GM06990 (cell line): Measurements from ENCODE around the gene TMEM121.

Experiments
- DNase-seq: peaks from one replicate; pipeline ENCODE4 v3.0.0-alpha.2; 2011; ENCODE audit not compliant: insufficient read length; ENCODE audit errors: extremely low read depth
- H3K27me3 ChIP-seq: replicated peaks from 2 replicates; pipeline ENCODE4 v1.6.0; 2011; ENCODE audit warnings: low read length; ENCODE audit not compliant: control insufficient read depth, insufficient read depth
- H3K36me3 ChIP-seq: 2 replicates; pipeline ENCODE4 v1.5.1; 2011; ENCODE audit warnings: low read length; ENCODE audit not compliant: control insufficient read depth, insufficient read depth
- H3K4me3 ChIP-seq: replicated peaks from 2 replicates; pipeline ENCODE4 v1.5.1; 2011; ENCODE audit warnings: low read depth, mild to moderate bottlenecking, control low read depth, low read length
- TF ChIP-seq, protein P1 (sequence below): IDR thresholded peaks from 2 replicates; pipeline ENCODE4 v1.5.1; 2011; ENCODE audit warnings: low read length, control low read depth, mild to moderate bottlenecking, inconsistent platforms; ENCODE audit not compliant: insufficient read depth, poor library complexity, severe bottlenecking

TMEM121 gene

DNA sequence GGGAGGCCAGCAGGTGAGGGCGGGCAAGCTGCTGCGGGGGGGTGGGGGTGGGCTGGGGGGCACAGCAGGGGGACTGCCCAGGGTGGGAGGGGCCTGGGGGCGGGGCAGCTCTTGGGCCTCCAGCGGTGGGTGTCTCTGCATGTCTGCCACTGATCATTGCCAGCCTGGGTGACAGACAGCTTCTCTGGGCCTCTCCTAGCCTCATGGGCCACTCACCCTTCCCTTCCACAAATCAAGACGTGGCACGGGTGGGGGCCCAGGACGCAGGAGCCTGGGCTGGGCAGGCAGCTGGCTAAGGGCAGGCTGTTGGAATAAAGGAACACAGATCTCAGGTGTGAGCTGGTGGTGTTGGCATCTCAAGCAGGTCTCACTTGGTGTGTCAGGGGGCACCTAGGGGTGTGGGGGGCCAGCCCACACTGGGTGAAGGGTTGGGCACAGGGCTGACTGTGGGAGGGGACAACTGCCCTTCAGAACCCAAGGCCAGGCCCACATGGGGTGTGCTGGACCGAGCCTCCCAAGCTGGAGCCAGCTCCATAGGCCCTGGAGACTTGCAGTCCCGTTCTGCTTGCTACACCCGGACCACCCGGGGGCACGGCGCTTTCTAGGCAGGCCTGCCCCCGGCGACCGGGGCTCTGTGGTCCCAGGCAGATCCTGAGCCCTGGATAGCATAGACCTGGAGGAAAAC is 32.3 kb upstream of the TMEM121 start:
- peak; percentile 5 for DNase-seq
- no peak overlapping the region for H3K4me3 ChIP-seq
- H3K36me3 ChIP-seq: peaks cover 13% of the 10 kb centered on the region
- TF ChIP-seq, protein P1, sequence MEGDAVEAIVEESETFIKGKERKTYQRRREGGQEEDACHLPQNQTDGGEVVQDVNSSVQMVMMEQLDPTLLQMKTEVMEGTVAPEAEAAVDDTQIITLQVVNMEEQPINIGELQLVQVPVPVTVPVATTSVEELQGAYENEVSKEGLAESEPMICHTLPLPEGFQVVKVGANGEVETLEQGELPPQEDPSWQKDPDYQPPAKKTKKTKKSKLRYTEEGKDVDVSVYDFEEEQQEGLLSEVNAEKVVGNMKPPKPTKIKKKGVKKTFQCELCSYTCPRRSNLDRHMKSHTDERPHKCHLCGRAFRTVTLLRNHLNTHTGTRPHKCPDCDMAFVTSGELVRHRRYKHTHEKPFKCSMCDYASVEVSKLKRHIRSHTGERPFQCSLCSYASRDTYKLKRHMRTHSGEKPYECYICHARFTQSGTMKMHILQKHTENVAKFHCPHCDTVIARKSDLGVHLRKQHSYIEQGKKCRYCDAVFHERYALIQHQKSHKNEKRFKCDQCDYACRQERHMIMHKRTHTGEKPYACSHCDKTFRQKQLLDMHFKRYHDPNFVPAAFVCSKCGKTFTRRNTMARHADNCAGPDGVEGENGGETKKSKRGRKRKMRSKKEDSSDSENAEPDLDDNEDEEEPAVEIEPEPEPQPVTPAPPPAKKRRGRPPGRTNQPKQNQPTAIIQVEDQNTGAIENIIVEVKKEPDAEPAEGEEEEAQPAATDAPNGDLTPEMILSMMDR: no peak
- H3K27me3 ChIP-seq: no peaks in the 10 kb centered on the region

DNA sequence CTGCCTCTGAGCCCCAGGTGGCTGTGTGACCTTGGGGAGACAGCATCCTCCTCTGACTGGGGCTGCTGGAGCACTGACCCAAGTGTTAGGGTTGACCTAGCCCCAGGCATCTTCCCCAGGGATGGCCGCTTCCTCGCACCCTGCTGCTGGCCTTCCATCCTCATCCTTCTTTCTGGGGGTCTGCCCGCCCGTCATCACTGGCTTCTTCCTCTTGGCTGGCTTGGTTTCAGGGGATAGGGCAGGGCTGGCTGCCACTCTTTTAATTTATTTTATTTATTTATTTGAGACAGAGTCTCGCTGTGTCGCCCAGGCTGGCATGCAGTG is 31.8 kb upstream of the TMEM121 start:
- no peak overlapping the region for H3K4me3 ChIP-seq
- H3K36me3 ChIP-seq: peaks cover 13% of the 10 kb centered on the region
- TF ChIP-seq, protein P1: no peak
- no peak for DNase-seq
- no peaks in the 10 kb centered on the region for H3K27me3 ChIP-seq

DNA sequence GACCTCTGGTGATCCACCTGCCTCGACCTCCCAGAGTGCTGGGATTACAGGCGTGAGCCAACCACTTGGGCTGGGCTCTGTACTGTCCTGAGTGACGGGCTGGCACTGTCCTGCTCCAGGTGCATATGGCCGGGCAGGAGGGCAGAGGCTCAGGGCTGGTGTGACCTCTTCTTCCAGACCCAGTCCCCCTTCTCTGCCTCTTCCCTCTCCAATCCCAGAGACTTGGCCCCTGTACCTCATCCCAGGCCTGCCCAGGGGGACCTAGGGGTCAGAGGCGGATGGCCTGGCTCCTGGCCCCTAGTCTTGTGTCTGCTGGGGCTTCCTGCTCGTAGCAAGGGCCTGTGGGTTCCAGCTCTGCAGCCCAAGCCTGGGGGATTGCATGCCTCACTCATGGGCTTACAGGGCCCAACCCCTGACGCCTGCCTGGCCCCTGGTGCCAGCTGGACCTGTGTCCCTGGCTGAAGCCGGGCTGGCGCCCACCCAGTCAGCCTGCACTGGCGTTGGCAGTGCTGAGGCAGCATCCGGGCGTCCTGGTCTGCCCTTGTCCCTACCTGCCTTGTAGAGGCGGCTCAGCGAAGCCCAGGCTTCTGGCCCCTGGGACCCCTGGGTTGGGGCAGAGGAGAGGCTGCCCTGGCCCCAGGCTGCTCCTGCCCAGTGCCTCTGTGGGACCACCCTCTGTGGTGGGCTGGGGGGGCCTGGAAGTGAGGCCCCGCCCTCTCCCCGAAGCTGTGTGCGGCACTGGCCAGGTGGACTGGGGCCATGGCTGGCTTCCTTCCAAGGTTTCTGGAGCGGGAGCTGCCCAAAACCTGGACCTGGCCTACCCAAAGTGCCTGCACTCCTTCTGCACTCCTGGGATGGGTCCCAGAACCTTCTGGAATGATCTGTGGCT is 31.0 kb upstream of the TMEM121 start:
- H3K4me3 ChIP-seq: no peak overlapping the region
- peaks cover 13% of the 10 kb centered on the region for H3K36me3 ChIP-seq
- peak; percentile 9 for DNase-seq
- no peaks in the 10 kb centered on the region for H3K27me3 ChIP-seq
- TF ChIP-seq, protein P1: no peak

DNA sequence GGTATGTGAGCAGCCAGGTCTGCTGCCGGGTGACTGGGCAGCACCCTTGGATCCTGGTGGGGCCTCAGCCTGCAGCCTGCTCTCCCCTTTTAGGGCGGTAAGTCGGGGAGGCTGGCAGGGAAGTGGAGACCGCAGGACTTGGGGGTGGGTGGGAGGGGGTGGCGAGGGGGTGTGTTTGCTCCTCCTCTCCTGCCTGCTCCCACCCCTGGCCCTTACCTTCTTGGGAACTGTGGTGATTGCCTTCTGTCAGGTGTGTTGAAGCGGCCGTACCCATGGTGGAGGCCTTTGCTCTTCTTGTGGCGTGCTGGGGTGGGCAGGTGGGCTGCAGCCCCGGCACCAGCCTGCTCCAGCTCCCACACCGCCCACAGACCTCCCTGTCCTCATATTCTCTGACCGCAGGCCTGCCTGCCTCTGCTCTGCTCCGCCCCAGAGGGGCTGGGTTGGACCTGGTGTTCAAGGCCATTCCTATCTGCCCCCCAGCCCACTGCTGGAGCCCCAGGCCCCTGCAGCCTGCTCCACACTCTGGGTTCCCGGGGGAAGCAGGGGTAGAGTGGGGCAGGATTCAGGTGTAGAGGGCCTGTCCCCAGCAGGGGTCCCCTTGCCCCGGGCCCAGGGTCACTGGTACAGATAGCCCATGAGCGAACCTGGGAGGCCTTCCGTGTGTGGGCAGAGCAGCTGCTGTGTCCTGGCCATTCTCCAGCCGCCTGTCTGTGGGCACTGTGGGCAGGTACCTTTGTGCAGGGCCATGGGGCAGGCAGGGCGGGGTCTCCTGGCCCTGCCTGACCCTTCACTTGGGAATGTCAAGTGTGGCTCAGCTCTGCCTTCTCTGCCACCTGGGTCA is 30.2 kb upstream of the TMEM121 start:
- DNase-seq: peak; percentile 13
- Histone ChIP-seq H3K36me3 (peaks cover 13% of the 10 kb centered on the region), H3K27me3 (no peaks in the 10 kb centered on the region), H3K4me3 (no peak overlapping the region)
- TF ChIP-seq, protein P1: no peak

DNA sequence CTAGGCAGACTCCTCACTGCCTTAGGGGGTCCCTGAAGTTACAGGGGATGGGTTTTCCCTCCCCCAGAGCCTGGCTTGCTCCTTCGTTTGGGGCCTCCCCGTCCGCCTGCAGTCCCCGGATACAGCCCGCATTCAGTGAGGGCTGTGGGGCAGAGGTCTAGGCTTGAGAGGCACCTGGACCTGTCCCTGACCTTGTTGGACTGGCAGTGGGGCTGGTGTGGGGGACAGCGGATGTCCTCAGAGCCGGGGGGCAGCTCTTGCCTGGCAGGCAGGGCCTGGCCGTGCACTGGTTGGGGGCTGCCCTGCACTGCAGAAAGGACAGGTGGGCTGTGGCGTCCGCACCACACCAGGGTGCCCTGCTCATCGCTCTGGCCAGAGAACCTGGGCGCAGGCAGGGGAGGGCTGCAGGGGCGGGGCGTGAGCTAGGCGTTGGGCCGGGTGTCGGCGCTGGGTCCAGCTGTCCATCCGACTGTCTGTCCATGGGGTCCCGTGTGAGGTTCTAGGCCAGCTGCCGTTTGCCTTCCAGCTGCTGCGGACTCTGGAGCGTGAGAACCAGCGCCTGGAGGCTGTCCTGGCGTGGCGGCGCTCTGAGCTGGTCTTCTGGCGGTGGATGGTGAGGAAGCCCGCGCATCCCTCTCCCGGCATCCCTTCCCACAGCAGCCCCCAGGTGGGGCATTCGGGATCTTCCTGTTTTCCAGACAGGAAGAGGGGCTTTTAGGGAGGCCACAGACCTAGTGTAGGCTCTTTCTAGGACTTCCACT is 29.4 kb upstream of the TMEM121 start:
- DNase-seq: peak; percentile 4
- peaks cover 13% of the 10 kb centered on the region for H3K36me3 ChIP-seq
- H3K4me3 ChIP-seq: no peak overlapping the region
- H3K27me3 ChIP-seq: no peaks in the 10 kb centered on the region
- TF ChIP-seq, protein P1: no peak
